Measurements from ENCODE around the gene SSR4.
A peak's percentile ranks its signal among the peaks of the same experiment; 100 is the strongest.

SSR4 gene

GRCh38 chrX:153828308-153828707, 33.8 kb downstream of the SSR4 start:
- DNase-seq (ENCODE audit: low spot score): peak; percentile 72
- peak overlapping the region; percentile 64 to 86 for H3K27ac ChIP-seq
- H3K4me3 ChIP-seq: peak overlapping the region; percentile 74
- TF ChIP-seq CTCF (IDR thresholded peaks at IDR 0.05): no peak

GRCh38 chrX:153828723-153829548, 34.5 kb downstream of the SSR4 start:
- DNase-seq (ENCODE audit: low spot score): peak; percentile 74
- TF ChIP-seq CTCF (IDR thresholded peaks at IDR 0.05): no peak
- Histone ChIP-seq H3K27ac (peak overlapping the region; percentile 64 to 86), H3K4me3 (peak overlapping the region; percentile 74)

GRCh38 chrX:153829549-153829798, 35.0 kb downstream of the SSR4 start:
- Histone ChIP-seq H3K4me3 (peak overlapping the region; percentile 74), H3K27ac (peak overlapping the region in 1 of 2 donors; percentile 86)
- no peak for TF ChIP-seq CTCF (IDR thresholded peaks at IDR 0.05)
- DNase-seq (ENCODE audit: low spot score): no peak

GRCh38 chrX:153829799-153830639, 35.6 kb downstream of the SSR4 start, which contains the start of gene PDZD4:
Gene PDZD4 (minus strand): TSS chrX:153830544. CDS start chrX:153830298, 246 bp downstream.
- no peak for TF ChIP-seq CTCF (IDR thresholded peaks at IDR 0.05)
- H3K27ac ChIP-seq: peak within 1 kb of the TSS in 1 of 2 donors; percentile 86
- no peak for DNase-seq (ENCODE audit: low spot score)
- H3K4me3 ChIP-seq: peak within 1 kb of the TSS; percentile 74

GRCh38 chrX:153830640-153831428, 36.4 kb downstream of the SSR4 start:
- DNase-seq (ENCODE audit: low spot score): no peak
- Histone ChIP-seq H3K4me3 (peak overlapping the region; percentile 74), H3K27ac (peak overlapping the region in 1 of 2 donors; percentile 86)
- no peak for TF ChIP-seq CTCF (IDR thresholded peaks at IDR 0.05)

- TF ChIP-seq CTCF (IDR thresholded peaks at IDR 0.05): no peak
- no peak for DNase-seq (ENCODE audit: low spot score)
- no peak overlapping the region for H3K4me3 ChIP-seq
- no peak overlapping the region for H3K27ac ChIP-seq
These were observed 37.1 kb downstream of the SSR4 start for GRCh38 chrX:153831429-153832150.

All from coronary artery (tissue), 2 donors.